ENCODE data around the gene GIPR.

DNA sequence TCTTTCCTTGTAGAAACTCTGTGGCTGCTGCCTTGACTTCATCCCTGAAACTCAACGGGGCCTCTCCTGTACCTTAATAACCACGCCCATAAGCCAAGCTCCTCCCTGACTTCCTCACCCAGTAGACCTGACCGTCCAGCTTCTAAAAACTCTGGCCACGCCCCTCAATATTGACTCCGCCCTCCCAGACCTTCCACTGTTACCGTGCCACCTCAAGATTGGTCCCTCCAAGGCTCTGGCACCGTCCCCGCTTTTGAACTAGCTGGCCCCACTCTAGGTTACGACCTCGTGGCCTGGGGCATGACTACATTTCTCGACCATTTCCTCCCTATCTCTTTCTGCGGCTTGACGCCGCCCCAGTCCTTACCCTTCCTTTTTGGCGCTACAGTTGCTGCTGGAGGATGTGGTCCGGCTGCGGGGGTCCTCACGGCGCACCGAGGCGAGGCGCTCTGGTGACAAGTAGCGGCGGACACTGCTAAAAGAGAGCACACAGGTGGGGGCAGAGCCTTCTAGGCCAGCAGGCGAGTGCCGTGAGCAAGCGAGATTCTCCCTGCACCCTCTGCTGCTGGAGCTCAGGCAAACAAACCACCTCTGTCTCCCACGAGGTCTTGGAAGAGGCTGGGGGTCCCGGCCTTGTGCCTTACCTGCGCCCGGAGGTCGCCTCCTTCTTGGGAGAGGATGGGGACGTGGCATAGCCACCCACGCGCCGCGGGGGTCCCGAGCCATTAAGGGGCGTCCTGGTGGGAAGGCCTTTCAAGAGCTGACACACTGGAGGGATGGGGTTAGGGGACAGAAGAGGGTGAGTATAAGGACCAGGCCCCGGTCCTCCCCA lies 26.5 kb upstream of the GIPR start:
- TF ChIP-seq POLR2AphosphoS5 (IDR thresholded peaks at IDR 0.05; ENCODE audit: borderline replicate concordance, low read depth, low read length) (no peak), EZH2 (IDR thresholded peaks at IDR 0.05) (no peak), FOXP2 (optimal IDR thresholded peaks at IDR 0.05; ENCODE audit: control extremely low read depth, extremely low read length, insufficient read depth) (no peak)

Measured in SK-N-MC (cell line).